Osteoblast (primary cell): Measurements from ENCODE around the gene ACTRT2. TPM values are rescaled to one million over a fixed set of nuclear protein-coding genes. Genes with fewer than 3 reads are reported as not detected.
A peak's percentile ranks its signal among the peaks of the same experiment; 100 is the strongest.

ENCODE experiments used
- DNase-seq: peaks from one replicate; pipeline ENCODE4 v3.0.0; 2011; ENCODE audit warnings: low spot score, mixed read lengths; ENCODE audit not compliant: insufficient read length; ENCODE audit errors: missing footprints
- H2AFZ ChIP-seq: 2 replicates; pipeline ENCODE4 v1.6.0; 2011; ENCODE audit warnings: mild to moderate bottlenecking, low read length
- H3K27ac ChIP-seq: 2 replicates; pipeline ENCODE4 v1.5.1; 2011; ENCODE audit warnings: mild to moderate bottlenecking, low read depth, low read length, moderate library complexity
- H3K27me3 ChIP-seq: 2 replicates; pipeline ENCODE4 v1.6.0; 2012; ENCODE audit warnings: mild to moderate bottlenecking, control low read depth, inconsistent platforms, low read length, moderate library complexity; ENCODE audit not compliant: insufficient read depth
- H3K36me3 ChIP-seq: 2 replicates; pipeline ENCODE4 v1.5.1; 2011; ENCODE audit warnings: mild to moderate bottlenecking, low read length, control low read depth, moderate library complexity; ENCODE audit not compliant: insufficient read depth
- H3K4me1 ChIP-seq: 2 replicates; pipeline ENCODE4 v1.5.1; 2011; ENCODE audit warnings: mild to moderate bottlenecking, low read length, control low read depth, moderate library complexity; ENCODE audit not compliant: insufficient read depth
- H3K4me2 ChIP-seq: 2 replicates; pipeline ENCODE4 v1.6.0; 2011; ENCODE audit warnings: mild to moderate bottlenecking, low read length; ENCODE audit not compliant: insufficient read depth
- H3K4me3 ChIP-seq: fragments of 200-600 bp; sonication (generic); 3 replicates; pipeline ENCODE4 v1.5.1; 2012; ENCODE audit warnings: mild to moderate bottlenecking, low read length, inconsistent platforms; ENCODE audit not compliant: insufficient read depth
- H3K79me2 ChIP-seq: 2 replicates; pipeline ENCODE4 v1.6.0; 2012; ENCODE audit warnings: mild to moderate bottlenecking, low read length, control low read depth, inconsistent platforms; ENCODE audit not compliant: insufficient read depth
- H3K9me3 ChIP-seq: 2 replicates; pipeline ENCODE4 v1.5.1; 2011; ENCODE audit warnings: low read depth, low read length, control low read depth
- H4K20me1 ChIP-seq: 2 replicates; pipeline ENCODE4 v1.6.0; 2012; ENCODE audit warnings: mild to moderate bottlenecking, low read length, control low read depth; ENCODE audit not compliant: insufficient read depth
- total RNA-seq: library from RNA; depleted of rRNA; stranded (reverse); fragments of >200 nt; gene quantifications from 2 replicates; pipeline ENCODE4 v1.2.3, GENCODE V29; 2012
- TF ChIP-seq, protein P1 (sequence below): IDR thresholded peaks from 2 replicates; pipeline ENCODE4 v1.5.1; 2011; ENCODE audit warnings: mild to moderate bottlenecking, low read depth, low read length, moderate library complexity; ENCODE audit errors: extremely low read depth

ACTRT2 gene
- total RNA-seq, 1 donor: not detected

GRCh38 chr1:3031401-3032221 is 10.3 kb downstream of the ACTRT2 start:
- H3K4me1 ChIP-seq: no peaks in the 10 kb centered on the region
- no peaks in the 10 kb centered on the region for H4K20me1 ChIP-seq
- TF ChIP-seq, protein P1, sequence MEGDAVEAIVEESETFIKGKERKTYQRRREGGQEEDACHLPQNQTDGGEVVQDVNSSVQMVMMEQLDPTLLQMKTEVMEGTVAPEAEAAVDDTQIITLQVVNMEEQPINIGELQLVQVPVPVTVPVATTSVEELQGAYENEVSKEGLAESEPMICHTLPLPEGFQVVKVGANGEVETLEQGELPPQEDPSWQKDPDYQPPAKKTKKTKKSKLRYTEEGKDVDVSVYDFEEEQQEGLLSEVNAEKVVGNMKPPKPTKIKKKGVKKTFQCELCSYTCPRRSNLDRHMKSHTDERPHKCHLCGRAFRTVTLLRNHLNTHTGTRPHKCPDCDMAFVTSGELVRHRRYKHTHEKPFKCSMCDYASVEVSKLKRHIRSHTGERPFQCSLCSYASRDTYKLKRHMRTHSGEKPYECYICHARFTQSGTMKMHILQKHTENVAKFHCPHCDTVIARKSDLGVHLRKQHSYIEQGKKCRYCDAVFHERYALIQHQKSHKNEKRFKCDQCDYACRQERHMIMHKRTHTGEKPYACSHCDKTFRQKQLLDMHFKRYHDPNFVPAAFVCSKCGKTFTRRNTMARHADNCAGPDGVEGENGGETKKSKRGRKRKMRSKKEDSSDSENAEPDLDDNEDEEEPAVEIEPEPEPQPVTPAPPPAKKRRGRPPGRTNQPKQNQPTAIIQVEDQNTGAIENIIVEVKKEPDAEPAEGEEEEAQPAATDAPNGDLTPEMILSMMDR: no peak
- H3K36me3 ChIP-seq: no peaks in the 10 kb centered on the region
- H3K9me3 ChIP-seq: no peaks in the 10 kb centered on the region
- DNase-seq: peak; percentile 81
- no peaks in the 10 kb centered on the region for H3K27me3 ChIP-seq
- no peak overlapping the region for H3K4me2 ChIP-seq
- H3K79me2 ChIP-seq: no peaks in the 10 kb centered on the region
- no peak overlapping the region for H2AFZ ChIP-seq
- no peak overlapping the region for H3K27ac ChIP-seq
- no peak overlapping the region for H3K4me3 ChIP-seq

DNA sequence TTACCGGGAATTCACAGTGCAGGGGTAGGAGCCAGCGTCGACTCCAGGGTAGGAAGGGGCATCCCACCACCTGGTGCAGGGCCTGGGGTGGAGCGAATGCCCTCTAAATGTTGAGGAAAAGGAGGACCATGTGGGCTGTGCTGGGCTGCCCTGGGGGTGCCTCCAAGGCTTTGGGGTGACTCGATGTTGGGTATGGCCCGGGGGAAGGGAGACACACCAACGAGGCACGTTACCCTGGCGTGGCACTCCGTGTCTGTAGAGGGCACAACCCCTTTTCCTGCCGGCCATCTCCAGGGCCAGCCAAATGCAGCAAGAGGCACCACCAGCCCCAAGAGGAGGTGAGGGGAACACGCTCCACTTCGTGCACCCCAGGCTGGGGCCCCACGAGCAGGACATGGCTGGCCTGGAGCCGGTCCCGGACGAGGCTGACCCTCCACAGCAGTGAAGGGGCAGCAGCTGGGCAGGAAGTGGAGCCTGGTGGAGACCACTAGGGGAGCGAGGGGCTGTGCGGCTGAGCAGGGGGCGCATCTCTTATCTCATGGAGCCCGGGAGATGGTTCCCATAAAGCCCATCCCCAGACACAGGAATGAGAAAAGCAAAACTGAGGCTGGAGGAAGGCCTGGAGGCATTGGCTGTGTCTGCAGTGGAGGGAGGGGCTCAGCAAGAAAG is 11.2 kb downstream of the ACTRT2 start:
- DNase-seq: peak; percentile 62
- Histone ChIP-seq H3K27me3 (no peaks in the 10 kb centered on the region), H3K4me3 (no peak overlapping the region), H4K20me1 (no peaks in the 10 kb centered on the region), H3K4me1 (no peaks in the 10 kb centered on the region), H3K4me2 (no peak overlapping the region), H3K36me3 (no peaks in the 10 kb centered on the region), H3K27ac (no peak overlapping the region), H3K9me3 (no peaks in the 10 kb centered on the region), H3K79me2 (no peaks in the 10 kb centered on the region), H2AFZ (no peak overlapping the region)
- TF ChIP-seq, protein P1: no peak

- TF ChIP-seq, protein P1: no peak
- no peaks in the 10 kb centered on the region for H3K79me2 ChIP-seq
- no peak overlapping the region for H3K4me3 ChIP-seq
- H4K20me1 ChIP-seq: no peaks in the 10 kb centered on the region
- no peaks in the 10 kb centered on the region for H3K9me3 ChIP-seq
- H3K27ac ChIP-seq: no peak overlapping the region
- no peak overlapping the region for H3K4me2 ChIP-seq
- no peaks in the 10 kb centered on the region for H3K27me3 ChIP-seq
- DNase-seq: peak; percentile 65
- H2AFZ ChIP-seq: no peak overlapping the region
- no peaks in the 10 kb centered on the region for H3K36me3 ChIP-seq
- no peaks in the 10 kb centered on the region for H3K4me1 ChIP-seq
These were observed 11.9 kb downstream of the ACTRT2 start for GRCh38 chr1:3033040-3033789.

GRCh38 chr1:3033790-3034090 is 12.5 kb downstream of the ACTRT2 start:
- Histone ChIP-seq H3K36me3 (no peaks in the 10 kb centered on the region), H3K4me1 (no peaks in the 10 kb centered on the region), H3K4me2 (no peak overlapping the region), H3K79me2 (no peaks in the 10 kb centered on the region), H4K20me1 (no peaks in the 10 kb centered on the region), H3K27ac (no peak overlapping the region), H2AFZ (no peak overlapping the region), H3K9me3 (no peaks in the 10 kb centered on the region), H3K27me3 (no peaks in the 10 kb centered on the region), H3K4me3 (no peak overlapping the region)
- TF ChIP-seq, protein P1: no peak
- DNase-seq: peak; percentile 60
